ENCODE results near the gene FASN.
"Not testable (repeated sequence)": the region's sequence is repeated elsewhere in the genome, so short reads cannot be mapped to it uniquely, and the experiment has no call there.

FASN gene

DNA sequence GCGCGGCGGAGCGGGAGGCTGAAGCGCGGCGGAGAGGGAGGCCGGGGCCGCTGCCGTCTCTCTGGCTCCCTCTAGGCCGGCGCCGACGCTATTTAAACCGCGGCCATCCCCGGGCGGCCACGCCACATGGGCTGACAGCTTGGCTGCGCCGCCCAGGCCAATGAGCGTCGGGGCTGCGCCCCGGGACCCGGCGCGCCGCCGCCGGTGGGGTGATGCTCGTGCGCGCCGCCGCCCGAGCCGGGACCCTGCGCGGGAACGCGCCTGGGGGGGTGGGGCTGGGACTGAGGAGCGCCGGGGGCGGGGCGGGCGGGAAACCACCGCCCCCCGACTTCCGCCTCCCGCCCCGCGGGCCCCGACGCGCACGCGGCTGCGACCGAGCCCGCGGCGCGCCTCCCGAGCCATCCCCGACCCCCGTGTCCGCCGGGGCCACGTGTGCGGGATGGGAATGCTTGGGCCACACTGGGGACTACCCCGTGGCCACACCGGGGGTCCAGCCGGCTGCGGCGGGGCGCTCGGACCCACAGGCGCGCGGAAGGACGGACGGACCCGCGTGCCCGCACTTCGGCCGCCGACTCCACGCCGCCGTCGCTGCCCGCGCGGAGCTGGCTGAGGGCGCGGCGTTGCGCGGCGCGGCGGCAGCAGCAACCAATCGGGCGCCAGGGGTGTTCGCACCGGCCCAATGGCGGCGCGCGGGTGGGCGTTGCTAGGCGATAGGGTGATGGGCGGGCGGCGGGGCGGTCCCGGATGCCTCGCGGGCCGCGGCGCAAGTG, at the start of gene FASN:
Gene FASN (minus strand): TSS at position 68 of the 770 bp plus-strand sequence. CDS start 1,791 bp downstream, outside the sequence.
- DNase-seq (ENCODE audit: extremely low spot score), result peak; percentile 99
- ChIA-PET CTCF (interaction anchor here (0.7 kb wide), 1 partner anchor 61 kb away, joined by 3 read pairs; the partner anchor contains the start of gene DCXR), POLR2A (interaction anchor here (0.7 to 4.1 kb wide), 31 partner anchors 8 to 228 kb away, joined by 3 to 34 read pairs (median 4); partner anchors contain the start of genes ARHGDIA, ASPSCR1, CENPX and DCXR)
- TF ChIP-seq CTBP1 (IDR thresholded peaks at IDR 0.05; ENCODE audit: borderline replicate concordance), result no peak
- TF ChIP-seq PKNOX1 (IDR thresholded peaks at IDR 0.05), result peak; percentile 93
- TF ChIP-seq LEF1 (IDR thresholded peaks at IDR 0.05; ENCODE audit: borderline replicate concordance), result peak; percentile 93; the same call in 1 of the 2 replicates
- TF ChIP-seq ARNT (IDR thresholded peaks at IDR 0.05), result 0 out of 2 replicates have a peak, but pooled peaks have one; percentile 51
- no peak for TF ChIP-seq FOXK2 (IDR thresholded peaks at IDR 0.05)
- no peak for TF ChIP-seq BHLHE40 (IDR thresholded peaks at IDR 0.05; ENCODE audit: borderline replicate concordance)
- peak; percentile 63; the same call in 1 of the 2 replicates for TF ChIP-seq FOXM1 (IDR thresholded peaks at IDR 0.05; ENCODE audit: borderline replicate concordance)
- TF ChIP-seq SP1 (IDR thresholded peaks at IDR 0.05), result no peak

DNA sequence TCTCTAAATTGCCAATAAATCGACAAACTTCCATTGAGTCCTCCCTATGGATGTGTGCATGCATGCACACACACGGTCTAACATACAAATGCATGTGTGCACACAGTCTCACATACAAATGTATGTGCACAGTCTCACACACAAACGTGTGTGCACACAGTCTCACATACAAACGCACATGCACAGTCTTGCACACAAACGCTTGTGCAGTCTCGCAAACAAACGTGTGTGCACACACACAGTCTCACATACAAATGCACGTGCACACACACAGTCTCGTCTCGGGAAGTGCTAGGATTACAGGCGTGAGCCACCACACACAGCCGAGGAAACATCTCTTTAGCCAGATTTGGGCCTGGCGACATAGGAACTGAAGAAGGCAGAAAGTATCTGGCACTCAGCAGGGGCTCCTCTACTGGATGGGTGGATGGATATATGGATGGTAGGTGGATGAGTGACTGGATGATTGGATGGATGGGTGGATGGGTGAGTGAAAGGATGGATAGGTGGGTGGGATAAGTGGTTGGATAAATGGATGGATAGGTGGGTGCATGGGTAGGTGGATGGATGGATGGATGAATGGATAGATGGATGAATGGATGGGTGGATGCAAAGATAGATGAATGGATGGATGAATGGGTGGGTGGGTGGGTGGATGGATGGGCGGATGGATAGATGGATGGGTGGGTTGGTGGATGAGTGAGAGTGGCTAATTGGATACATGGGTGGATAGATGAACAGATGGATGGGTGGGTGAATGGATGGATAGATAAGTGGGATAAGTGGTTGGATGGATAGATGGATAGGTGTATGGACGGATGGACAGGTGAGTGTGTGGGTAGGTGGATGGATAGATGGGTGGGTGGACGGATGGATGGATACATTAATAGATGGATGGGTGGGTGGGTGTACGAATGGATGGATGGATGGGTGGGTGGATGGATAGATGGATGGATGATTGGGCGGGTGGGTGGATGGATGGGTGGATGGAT, 48.9 kb upstream of the FASN start:
- DNase-seq (ENCODE audit: extremely low spot score), result no peak
- POLR2A ChIA-PET, result no interaction called here
- TF ChIP-seq L3MBTL2 (conservative IDR thresholded peaks at IDR 0.05) (no peak), NFRKB (IDR thresholded peaks at IDR 0.05) (no peak), PKNOX1 (IDR thresholded peaks at IDR 0.05) (no peak), CTBP1 (IDR thresholded peaks at IDR 0.05; ENCODE audit: borderline replicate concordance) (no peak), SP1 (IDR thresholded peaks at IDR 0.05) (no peak), ZNF384 (IDR thresholded peaks at IDR 0.05) (no peak), FOXM1 (IDR thresholded peaks at IDR 0.05; ENCODE audit: borderline replicate concordance) (no peak), FOXK2 (IDR thresholded peaks at IDR 0.05) (no peak), FOXA1 (IDR thresholded peaks at IDR 0.05) (no peak)
- CTCF ChIA-PET, result no interaction called here

GRCh38 chr17:82145550-82146155, 47.6 kb upstream of the FASN start:
- POLR2A ChIA-PET, result no interaction called here
- CTCF ChIA-PET, result interaction anchor here (0.6 to 0.7 kb wide), 2 partner anchors 9 to 108 kb away, joined by 3 to 4 read pairs; partner anchors contain the start of gene DCXR
- TF ChIP-seq SP1 (IDR thresholded peaks at IDR 0.05) (no peak), NFRKB (IDR thresholded peaks at IDR 0.05) (no peak), ELF4 (IDR thresholded peaks at IDR 0.05) (no peak), CTBP1 (IDR thresholded peaks at IDR 0.05; ENCODE audit: borderline replicate concordance) (no peak), SUZ12 (IDR thresholded peaks at IDR 0.05) (no peak), ZNF384 (IDR thresholded peaks at IDR 0.05) (no peak), LEF1 (IDR thresholded peaks at IDR 0.05; ENCODE audit: borderline replicate concordance) (no peak), BHLHE40 (IDR thresholded peaks at IDR 0.05; ENCODE audit: borderline replicate concordance) (no peak), TARDBP (IDR thresholded peaks at IDR 0.05) (no peak), L3MBTL2 (conservative IDR thresholded peaks at IDR 0.05) (no peak), FOXA1 (IDR thresholded peaks at IDR 0.05) (no peak)
- no peak for DNase-seq (ENCODE audit: extremely low spot score)

GRCh38 chr17:82143333-82143732, 45.3 kb upstream of the FASN start:
- DNase-seq (ENCODE audit: extremely low spot score), result no peak
- CTCF ChIA-PET, result no interaction called here
- TF ChIP-seq HDGF (IDR thresholded peaks at IDR 0.05; ENCODE audit: borderline replicate concordance) (no peak), FOXA1 (IDR thresholded peaks at IDR 0.05) (no peak), ELF4 (IDR thresholded peaks at IDR 0.05) (no peak), LEF1 (IDR thresholded peaks at IDR 0.05; ENCODE audit: borderline replicate concordance) (no peak), CTBP1 (IDR thresholded peaks at IDR 0.05; ENCODE audit: borderline replicate concordance) (no peak), PKNOX1 (IDR thresholded peaks at IDR 0.05) (no peak)
- POLR2A ChIA-PET, result interaction anchor here (1.3 kb wide), 1 partner anchor 106 kb away, joined by 3 read pairs; the partner anchor contains the start of gene DCXR

DNA sequence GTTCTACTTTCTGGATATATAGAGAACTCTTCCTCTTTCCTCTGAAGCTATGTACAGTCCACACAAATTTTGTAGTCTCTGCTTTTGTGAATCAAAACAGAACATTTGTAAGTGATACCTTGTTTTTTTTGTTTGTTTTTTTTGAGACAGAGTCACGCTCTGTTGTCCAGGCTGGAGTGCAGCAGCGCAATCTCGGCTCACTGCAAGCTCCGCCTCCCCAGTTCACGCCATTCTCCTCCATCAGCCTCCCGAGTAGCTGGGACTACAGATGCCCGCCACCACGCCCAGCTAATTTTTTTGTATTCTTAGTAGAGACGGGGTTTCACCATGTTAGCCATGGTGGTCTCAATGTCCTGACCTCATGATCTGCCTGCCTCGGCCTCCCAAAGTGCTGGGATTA, 41.9 kb upstream of the FASN start:
- CTCF ChIA-PET; POLR2A ChIA-PET; DNase-seq (ENCODE audit: extremely low spot score): not testable (repeated sequence)

GRCh38 chr17:82138511-82138992, 40.5 kb upstream of the FASN start:
- no peak for DNase-seq (ENCODE audit: extremely low spot score)
- ChIA-PET POLR2A (no interaction called here), CTCF (no interaction called here)
- TF ChIP-seq ARNT (IDR thresholded peaks at IDR 0.05) (no peak), FOXA1 (IDR thresholded peaks at IDR 0.05) (no peak), CTBP1 (IDR thresholded peaks at IDR 0.05; ENCODE audit: borderline replicate concordance) (no peak), FOXK2 (IDR thresholded peaks at IDR 0.05) (no peak), LEF1 (IDR thresholded peaks at IDR 0.05; ENCODE audit: borderline replicate concordance) (no peak), HDGF (IDR thresholded peaks at IDR 0.05; ENCODE audit: borderline replicate concordance) (no peak), ELF4 (IDR thresholded peaks at IDR 0.05) (no peak), PKNOX1 (IDR thresholded peaks at IDR 0.05) (no peak), NFRKB (IDR thresholded peaks at IDR 0.05) (no peak), BHLHE40 (IDR thresholded peaks at IDR 0.05; ENCODE audit: borderline replicate concordance) (no peak), FOXM1 (IDR thresholded peaks at IDR 0.05; ENCODE audit: borderline replicate concordance) (no peak)

Measured in HEK293T (cell line).